Measurements from ENCODE around the gene DNM3.
"Not testable (repeated sequence)": the region's sequence is repeated elsewhere in the genome, so short reads cannot be mapped to it uniquely, and the experiment has no call there.

DNM3 gene

GRCh38 chr1:172293429-172293828, 452.1 kb downstream of the DNM3 start:
- FAIRE-seq: no peak

DNA sequence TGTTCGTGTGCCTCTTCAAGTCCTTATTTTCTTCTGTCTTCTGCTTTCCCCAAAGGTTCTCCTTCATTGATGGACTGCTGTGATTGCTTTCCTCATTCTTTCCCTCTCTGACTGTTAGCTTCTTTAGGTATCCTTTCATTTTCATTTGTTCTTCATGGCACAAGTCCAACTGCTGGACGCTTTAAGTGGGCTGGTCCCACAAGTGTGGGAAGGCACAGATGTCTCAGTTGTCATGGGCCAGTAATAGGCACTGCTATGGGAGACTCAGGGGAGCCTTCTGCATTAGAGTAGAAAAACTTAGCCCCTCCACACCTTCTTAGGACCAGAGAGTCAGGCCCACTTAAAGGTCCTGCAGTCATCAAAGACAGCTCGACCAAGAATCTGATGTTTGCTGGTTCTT, 456.8 kb downstream of the DNM3 start:
- no peak for FAIRE-seq

DNA sequence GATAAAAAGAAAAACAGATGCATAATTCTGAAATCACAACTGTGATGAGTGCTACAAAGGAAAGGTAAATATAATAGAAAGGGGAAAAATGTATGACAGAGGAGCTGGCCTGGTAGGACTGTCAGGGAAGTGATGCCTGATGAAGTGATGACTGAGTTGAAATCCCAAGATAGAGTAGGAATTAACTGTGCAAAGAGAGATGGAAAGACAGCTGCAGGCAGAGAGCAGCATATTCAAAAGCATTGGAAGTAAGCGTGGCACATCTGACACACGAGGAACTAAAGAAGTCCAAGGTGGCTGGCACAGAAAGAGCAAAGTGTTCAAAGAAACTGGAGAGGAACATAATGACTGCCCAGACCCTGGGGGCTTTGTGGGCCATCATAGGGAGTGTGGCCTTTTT, 457.6 kb downstream of the DNM3 start:
- no peak for FAIRE-seq

DNA sequence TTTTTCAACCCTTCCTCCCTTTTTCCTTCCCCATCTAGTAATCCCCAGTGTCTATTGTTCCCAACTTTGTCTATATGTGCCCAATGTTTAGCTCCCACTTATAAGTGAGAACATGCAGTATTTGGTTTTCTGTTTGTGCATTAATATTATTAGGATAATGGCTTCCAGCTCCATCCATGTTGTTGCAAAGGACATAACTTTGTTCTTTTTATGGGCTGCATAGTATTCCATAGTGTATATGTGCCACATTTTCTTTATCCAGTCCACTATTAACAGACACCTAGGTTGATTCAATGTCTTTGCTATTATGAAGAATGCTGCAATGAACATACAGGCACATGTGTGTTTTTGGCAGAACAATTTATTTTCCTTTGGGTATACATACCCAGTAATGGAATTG, 458.2 kb downstream of the DNM3 start:
- no peak for FAIRE-seq

DNA sequence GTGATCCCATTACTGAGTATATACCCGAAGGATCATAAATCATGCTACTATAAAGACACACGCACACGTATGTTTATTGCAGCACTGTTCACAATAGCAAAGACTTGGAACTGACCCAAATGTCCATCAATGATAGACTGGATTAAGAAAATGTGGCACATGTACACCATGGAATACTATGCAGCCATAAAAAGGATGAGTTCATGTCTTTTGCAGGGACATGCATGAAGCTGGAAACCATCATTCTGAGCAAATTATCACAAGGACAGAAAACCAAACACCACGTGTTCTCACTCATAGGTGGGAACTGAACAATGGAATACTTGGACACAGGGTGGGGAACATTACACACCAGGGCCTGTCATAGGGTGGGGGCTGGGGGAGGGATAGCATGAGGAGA, 466.2 kb downstream of the DNM3 start:
- FAIRE-seq: not testable (repeated sequence)

- FAIRE-seq: no peak
Measured at GRCh38 chr1:172308142-172308541, 466.8 kb downstream of the DNM3 start.

DNA sequence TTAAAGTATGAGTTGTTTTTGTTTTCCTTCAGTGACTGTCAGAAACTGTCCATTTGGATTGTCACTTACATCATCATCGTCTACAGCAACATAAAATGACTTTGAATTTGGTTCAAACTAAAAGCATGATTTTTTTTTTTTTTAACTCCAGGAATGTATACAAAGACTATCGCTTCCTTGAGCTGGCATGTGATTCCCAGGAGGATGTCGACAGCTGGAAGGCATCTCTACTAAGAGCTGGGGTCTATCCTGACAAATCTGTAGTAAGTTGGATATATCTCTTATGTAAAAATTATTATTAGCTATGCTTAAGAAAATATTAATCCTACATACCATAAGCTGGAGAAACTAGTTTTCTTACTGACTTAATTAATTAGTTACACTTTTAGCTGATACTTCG, 467.3 kb downstream of the DNM3 start:
- FAIRE-seq: peak; percentile 69

DNA sequence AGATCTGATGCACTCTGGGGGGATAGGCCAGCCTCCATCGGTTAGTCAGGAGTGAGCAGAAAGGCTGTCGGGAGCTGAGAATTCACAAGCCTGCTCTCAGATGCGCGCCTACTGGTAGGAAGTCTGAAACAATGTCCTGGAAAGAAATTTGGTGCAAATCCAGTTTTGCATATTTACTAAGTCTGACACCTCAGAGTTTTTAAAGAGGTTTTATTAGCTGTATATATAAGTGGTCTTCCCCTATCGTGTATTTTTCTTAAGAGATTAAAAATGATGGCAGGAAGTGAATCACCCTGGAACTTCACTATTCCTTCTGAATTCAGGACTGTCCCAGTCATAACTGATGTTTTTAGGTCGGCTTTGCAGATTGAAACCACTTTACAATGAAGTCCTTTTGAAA, 479.4 kb downstream of the DNM3 start:
- FAIRE-seq: no peak

DNA sequence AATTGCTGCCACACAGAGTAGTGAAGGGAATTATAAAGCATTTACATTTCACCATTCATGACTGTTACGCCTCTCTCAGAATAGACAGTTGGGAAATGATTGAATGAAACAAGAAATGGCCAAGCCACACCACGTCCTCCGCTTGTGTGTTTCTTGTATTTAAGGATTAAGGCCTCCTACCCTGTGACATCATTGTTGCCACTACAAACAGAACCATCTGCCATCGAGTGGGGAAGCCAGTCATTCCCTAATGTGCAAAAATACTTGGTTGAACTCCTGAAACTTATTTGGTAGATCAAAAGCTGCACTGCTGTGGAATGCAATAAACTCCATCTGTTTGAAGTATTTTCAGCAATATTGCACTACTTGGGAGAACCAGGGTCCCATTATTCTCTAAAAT, 480.2 kb downstream of the DNM3 start:
- FAIRE-seq: no peak

GRCh38 chr1:172322219-172323061, 481.1 kb downstream of the DNM3 start:
- peak; percentile 98 for FAIRE-seq

DNA sequence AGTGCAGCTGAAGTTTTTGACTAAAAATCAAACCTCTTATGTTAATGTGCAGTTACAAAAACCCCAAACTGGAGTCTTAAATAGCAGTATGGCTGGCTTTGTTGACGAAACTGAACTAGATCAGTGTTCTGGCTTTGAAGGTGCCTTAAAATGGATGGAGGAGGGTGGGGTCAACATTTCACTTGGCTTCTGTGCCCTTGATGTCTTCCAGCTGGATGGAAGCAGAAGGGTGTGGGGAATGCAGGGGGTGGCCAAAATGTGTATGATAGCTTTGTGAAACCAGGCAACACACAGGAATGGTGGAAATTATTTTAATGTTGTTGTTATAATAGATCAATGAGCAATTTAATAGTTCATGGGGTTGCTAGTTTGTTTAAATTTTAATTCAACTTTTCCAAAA, 482.4 kb downstream of the DNM3 start:
- FAIRE-seq: no peak

GRCh38 chr1:172324086-172324485, 482.8 kb downstream of the DNM3 start:
- FAIRE-seq: peak; percentile 70

- no peak for FAIRE-seq
Measured at GRCh38 chr1:172324761-172325160, 483.5 kb downstream of the DNM3 start.

DNA sequence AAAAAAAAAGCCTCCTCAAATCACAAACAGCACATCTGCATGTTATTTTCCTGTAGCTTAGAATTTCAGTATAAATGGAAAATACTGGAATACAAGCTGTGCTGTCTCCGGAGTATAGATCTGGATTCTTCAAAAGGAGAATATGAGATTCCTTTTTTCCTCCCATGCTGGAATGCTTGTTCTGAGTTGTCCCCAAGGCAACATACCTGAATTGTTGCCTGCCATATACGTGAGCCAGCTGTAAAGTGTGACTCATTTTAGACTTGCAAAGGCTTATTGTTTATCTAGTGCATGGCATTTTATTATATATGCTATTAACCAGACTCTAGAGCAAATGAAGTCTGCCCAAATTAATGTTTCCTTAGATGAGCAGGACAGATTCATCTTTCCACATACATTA, 484.2 kb downstream of the DNM3 start:
- FAIRE-seq: peak; percentile 8

DNA sequence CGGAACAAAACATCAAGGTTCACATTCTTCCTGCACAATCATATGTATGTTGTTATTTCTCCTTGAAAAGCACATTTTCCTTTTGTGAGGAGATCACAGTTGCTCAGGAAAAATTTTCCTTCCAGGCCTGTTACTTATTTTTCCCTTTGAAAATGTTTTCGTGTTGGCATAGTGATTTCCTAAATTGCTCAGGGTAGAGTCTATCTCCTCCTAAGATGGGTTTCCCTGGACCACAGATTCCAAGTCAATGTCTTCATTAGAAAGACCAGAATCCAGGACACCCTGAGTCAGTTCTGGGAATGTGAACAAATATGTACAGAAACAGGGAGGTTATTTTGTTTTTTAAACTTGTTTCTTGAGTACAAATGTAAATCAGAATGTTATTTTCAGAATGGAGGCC, 484.8 kb downstream of the DNM3 start:
- FAIRE-seq: no peak

- FAIRE-seq: no peak
Measured at GRCh38 chr1:172328266-172328665, 487.0 kb downstream of the DNM3 start.

DNA sequence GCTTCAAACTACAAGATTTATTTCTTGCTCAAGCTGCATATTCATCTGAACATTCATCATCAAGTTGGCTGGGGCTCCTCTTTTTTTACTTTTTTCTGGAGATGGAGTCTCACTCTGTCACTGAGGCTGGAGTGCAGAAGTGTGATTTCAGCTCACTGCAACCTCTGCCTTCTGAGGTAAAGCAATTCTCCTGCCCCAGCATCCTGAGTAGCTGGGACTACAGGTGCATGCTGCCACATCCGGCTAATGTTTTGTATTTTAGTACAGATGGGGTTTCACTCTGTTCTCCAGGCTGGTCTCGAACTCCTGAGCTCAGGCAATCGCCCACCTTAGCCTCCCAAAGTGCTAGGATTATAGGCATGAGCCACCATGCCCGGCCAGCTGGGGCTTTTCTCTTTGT, 490.9 kb downstream of the DNM3 start:
- FAIRE-seq: no peak

- FAIRE-seq: peak; percentile 76
Measured at GRCh38 chr1:172335377-172335776, 494.1 kb downstream of the DNM3 start.

DNA sequence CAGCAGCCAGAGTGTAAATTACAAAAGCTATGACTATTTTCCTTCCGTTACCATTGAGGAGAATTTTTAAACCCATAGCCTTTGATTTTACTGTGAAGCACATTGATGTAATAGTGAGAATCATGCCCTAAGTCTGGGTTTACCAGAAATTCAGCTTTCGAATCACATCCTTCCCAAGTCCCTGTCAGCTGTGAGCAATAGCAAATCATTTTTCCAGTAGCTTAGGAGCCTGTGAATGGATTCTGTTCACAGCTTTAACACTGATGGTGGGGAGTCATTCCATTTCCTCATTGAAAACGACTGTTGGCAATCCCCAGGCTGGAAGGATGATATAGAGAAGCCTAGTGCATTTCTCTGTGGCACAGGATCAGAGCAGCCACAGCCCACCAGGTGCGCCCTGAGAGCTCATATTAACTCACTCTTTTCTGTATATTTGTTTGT, 497.0 kb downstream of the DNM3 start:
- FAIRE-seq: no peak

GRCh38 chr1:172339842-172340241, 498.5 kb downstream of the DNM3 start:
- no peak for FAIRE-seq

GRCh38 chr1:172340520-172340919, 499.2 kb downstream of the DNM3 start:
- no peak for FAIRE-seq

GRCh38 chr1:172341697-172342096, 500.4 kb downstream of the DNM3 start:
- FAIRE-seq: no peak

- no peak for FAIRE-seq
Measured at GRCh38 chr1:172342584-172343239, 501.4 kb downstream of the DNM3 start.

Measured in G401.6 (cell line).